Fibroblast of lung (primary cell): ENCODE results near the gene DIO1. TPM values are rescaled to one million over a fixed set of nuclear protein-coding genes. Genes with fewer than 3 reads are reported as not detected.
"Not testable (repeated sequence)": the region's sequence is repeated elsewhere in the genome, so short reads cannot be mapped to it uniquely, and the experiment has no call there.

Experiments
- DNase-seq, 2 donors: peaks; one replicate each; pipeline versions ENCODE4 v3.0.0 to v3.0.0-alpha.2; 2010; ENCODE audit warnings: low read depth in 2 of 2
- H2AFZ ChIP-seq: 2 replicates; pipeline ENCODE4 v1.5.1; 2012; ENCODE audit warnings: low read length, control low read depth, inconsistent platforms
- H3K27ac ChIP-seq: 2 replicates; pipeline ENCODE4 v1.5.1; 2011; ENCODE audit warnings: low read length, control low read depth; ENCODE audit not compliant: insufficient read depth
- H3K27me3 ChIP-seq: 2 replicates; pipeline ENCODE4 v1.5.1; 2011; ENCODE audit warnings: mild to moderate bottlenecking, low read length; ENCODE audit not compliant: control insufficient read depth, insufficient read depth
- H3K36me3 ChIP-seq: 2 replicates; pipeline ENCODE4 v1.5.1; 2011; ENCODE audit warnings: low read length; ENCODE audit not compliant: control insufficient read depth, insufficient read depth
- H3K4me1 ChIP-seq: 2 replicates; pipeline ENCODE4 v1.5.1; 2011; ENCODE audit warnings: low read length; ENCODE audit not compliant: control insufficient read depth, insufficient read depth; ENCODE audit errors: extremely low read depth
- H3K4me2 ChIP-seq: 2 replicates; pipeline ENCODE4 v1.5.1; 2011; ENCODE audit warnings: low read length, control low read depth; ENCODE audit not compliant: insufficient read depth; ENCODE audit errors: extremely low read depth
- H3K4me3 ChIP-seq, 4 experiments: fragments of 200-600 bp in 1 of 4; sonication (generic) in 1 of 4; replicated peaks in 1 of 4; 2 replicates each; pipeline ENCODE4 v1.5.1; 2011 to 2016; ENCODE audit warnings: low read length in 4 of 4, low read depth in 3 of 4, mild to moderate bottlenecking in 3 of 4, control low read depth in 2 of 4, inconsistent platforms in 1 of 4, mixed read lengths in 1 of 4; ENCODE audit not compliant: insufficient read depth in 1 of 4; ENCODE audit errors: control extremely low read depth in 1 of 4
- H3K79me2 ChIP-seq: 2 replicates; pipeline ENCODE4 v1.5.1; 2012; ENCODE audit warnings: mild to moderate bottlenecking, low read length, inconsistent platforms; ENCODE audit not compliant: control insufficient read depth, insufficient read depth
- H3K9ac ChIP-seq: 2 replicates; pipeline ENCODE4 v1.5.1; 2011; ENCODE audit warnings: mild to moderate bottlenecking, low read length, control low read depth; ENCODE audit not compliant: insufficient read depth
- H3K9me3 ChIP-seq: 2 replicates; pipeline ENCODE4 v1.5.1; 2012; ENCODE audit warnings: low read depth, low read length; ENCODE audit not compliant: control insufficient read depth, insufficient read depth
- H4K20me1 ChIP-seq: 2 replicates; pipeline ENCODE4 v1.5.1; 2011; ENCODE audit warnings: low read length; ENCODE audit not compliant: control insufficient read depth, insufficient read depth; ENCODE audit errors: extremely low read depth
- EZH2 ChIP-seq: IDR thresholded peaks from 2 replicates; pipeline ENCODE4 v1.5.1; 2012; ENCODE audit warnings: low read length, control low read depth, mild to moderate bottlenecking; ENCODE audit errors: missing control alignments
- polyA plus RNA-seq, 2 donors: library from polyadenylated mRNA; depleted of rRNA in 1 of 2; stranded (reverse) in 1 of 2; unstranded in 1 of 2; fragments of >200 nt; gene quantifications; 2 replicates each; pipeline ENCODE4 v1.2.1, GENCODE V29; 2011 to 2012; ENCODE audit warnings: missing spikeins in 1 of 2
- total RNA-seq: library from RNA; depleted of rRNA; stranded (reverse); fragments of >200 nt; gene quantifications from 2 replicates; pipeline ENCODE4 v1.2.1, GENCODE V29; 2014
- TF ChIP-seq, protein P1 (sequence below), 2 donors: IDR thresholded peaks in 1 of 2; conservative IDR thresholded peaks in 1 of 2; 1 replicate in 1 of 2; 2 replicates in 1 of 2; pipeline ENCODE4 v1.5.1; 2011 to 2012; ENCODE audit warnings: low read length in 2 of 2, control low read depth in 1 of 2, inconsistent platforms in 1 of 2, low read depth in 1 of 2, mild to moderate bottlenecking in 1 of 2

Gene DIO1
- total and polyA plus RNA-seq, 2 donors (not counting 1 experiment from before 2014, with no cell fraction given) = not detected

DNA sequence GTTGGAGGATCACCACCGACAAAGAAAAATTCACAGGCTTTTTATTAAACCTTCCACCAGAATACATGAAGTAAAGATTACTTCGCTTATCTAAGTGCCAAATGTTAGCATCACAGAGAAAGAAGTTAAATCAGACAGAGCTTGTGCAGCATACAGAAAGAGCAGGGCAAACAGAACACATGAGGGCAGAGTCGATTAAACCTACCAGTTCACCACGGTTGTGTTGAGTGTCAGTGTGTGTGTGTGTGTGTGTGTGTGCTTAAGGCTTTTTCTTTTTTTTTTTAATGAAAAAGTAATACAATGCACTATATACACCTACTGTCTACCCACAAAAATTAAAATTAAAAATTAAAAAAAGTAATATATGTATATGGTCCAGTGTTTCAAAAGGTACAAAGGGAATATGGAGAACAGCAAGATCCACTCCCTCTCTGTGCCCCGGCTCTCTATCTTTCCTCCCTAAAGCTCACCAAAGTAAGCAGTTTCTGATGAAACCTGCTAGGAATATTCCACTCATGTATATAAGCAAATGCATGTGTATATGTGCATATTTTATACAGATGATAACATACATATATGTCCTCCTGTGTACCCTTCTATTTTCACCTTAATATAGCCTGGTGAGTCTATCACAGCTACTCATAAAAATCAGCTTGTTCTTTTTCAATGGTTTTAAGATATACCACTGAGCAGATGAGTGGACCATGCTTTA, 22.1 kb upstream of the DIO1 start:
- no peak for DNase-seq
- H3K79me2 ChIP-seq = no peaks in the 10 kb centered on the region
- H3K36me3 ChIP-seq = peaks cover 5% of the 10 kb centered on the region
- no peak overlapping the region for H3K27ac ChIP-seq
- H3K9me3 ChIP-seq = no peaks in the 10 kb centered on the region
- H3K27me3 ChIP-seq = no peaks in the 10 kb centered on the region
- H4K20me1 ChIP-seq = no peaks in the 10 kb centered on the region
- TF ChIP-seq, protein P1, sequence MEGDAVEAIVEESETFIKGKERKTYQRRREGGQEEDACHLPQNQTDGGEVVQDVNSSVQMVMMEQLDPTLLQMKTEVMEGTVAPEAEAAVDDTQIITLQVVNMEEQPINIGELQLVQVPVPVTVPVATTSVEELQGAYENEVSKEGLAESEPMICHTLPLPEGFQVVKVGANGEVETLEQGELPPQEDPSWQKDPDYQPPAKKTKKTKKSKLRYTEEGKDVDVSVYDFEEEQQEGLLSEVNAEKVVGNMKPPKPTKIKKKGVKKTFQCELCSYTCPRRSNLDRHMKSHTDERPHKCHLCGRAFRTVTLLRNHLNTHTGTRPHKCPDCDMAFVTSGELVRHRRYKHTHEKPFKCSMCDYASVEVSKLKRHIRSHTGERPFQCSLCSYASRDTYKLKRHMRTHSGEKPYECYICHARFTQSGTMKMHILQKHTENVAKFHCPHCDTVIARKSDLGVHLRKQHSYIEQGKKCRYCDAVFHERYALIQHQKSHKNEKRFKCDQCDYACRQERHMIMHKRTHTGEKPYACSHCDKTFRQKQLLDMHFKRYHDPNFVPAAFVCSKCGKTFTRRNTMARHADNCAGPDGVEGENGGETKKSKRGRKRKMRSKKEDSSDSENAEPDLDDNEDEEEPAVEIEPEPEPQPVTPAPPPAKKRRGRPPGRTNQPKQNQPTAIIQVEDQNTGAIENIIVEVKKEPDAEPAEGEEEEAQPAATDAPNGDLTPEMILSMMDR (conservative IDR thresholded peaks at IDR 0.05 in 1 of 2, IDR thresholded peaks at IDR 0.05 in 1 of 2; ENCODE audit: low read depth in 1 of 2, low read length in 2 of 2) = no peak
- no peak overlapping the region for H3K4me3 ChIP-seq
- H3K4me1 ChIP-seq = no peaks in the 10 kb centered on the region
- no peak overlapping the region for H3K4me2 ChIP-seq
- no peak overlapping the region for H2AFZ ChIP-seq
- H3K9ac ChIP-seq = no peak overlapping the region

DNA sequence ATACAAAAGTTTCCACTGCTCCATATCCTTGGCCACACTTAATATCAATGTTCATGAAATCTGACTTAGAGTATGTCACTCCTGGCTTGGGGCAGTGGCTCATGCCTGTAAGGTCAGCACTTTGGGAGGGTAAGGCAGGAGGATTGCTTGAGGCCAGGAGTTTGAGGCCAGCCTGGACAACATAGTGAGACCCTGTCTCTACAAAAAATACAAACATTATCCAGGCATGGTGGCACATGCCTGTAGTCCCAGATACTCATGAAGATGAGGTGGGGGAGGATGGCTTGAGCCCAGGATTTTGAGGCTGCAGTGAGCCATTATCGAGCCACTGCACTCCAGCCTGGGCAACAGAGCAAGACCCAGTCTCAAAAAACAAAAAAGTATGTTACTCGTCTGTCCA, 18.8 kb upstream of the DIO1 start:
- not testable (repeated sequence) for H2AFZ ChIP-seq, H3K9ac ChIP-seq, H3K4me1 ChIP-seq, H3K4me2 ChIP-seq, H3K27me3 ChIP-seq, H3K27ac ChIP-seq, H3K9me3 ChIP-seq, H3K36me3 ChIP-seq, H4K20me1 ChIP-seq, H3K4me3 ChIP-seq, DNase-seq, H3K79me2 ChIP-seq

- no peak overlapping the region for H3K4me3 ChIP-seq
- H3K4me2 ChIP-seq = no peak overlapping the region
- H3K4me1 ChIP-seq = no peaks in the 10 kb centered on the region
- no peaks in the 10 kb centered on the region for H3K79me2 ChIP-seq
- TF ChIP-seq, protein P1 (conservative IDR thresholded peaks at IDR 0.05 in 1 of 2, IDR thresholded peaks at IDR 0.05 in 1 of 2; ENCODE audit: low read depth in 1 of 2, low read length in 2 of 2) = peak; percentile 59 to 68
- TF ChIP-seq EZH2 = no peak
- H3K27me3 ChIP-seq = no peaks in the 10 kb centered on the region
- peaks cover 3% of the 10 kb centered on the region for H3K36me3 ChIP-seq
- no peak overlapping the region for H3K9ac ChIP-seq
- no peaks in the 10 kb centered on the region for H4K20me1 ChIP-seq
- H3K27ac ChIP-seq = no peak overlapping the region
- H2AFZ ChIP-seq = no peak overlapping the region
- no peaks in the 10 kb centered on the region for H3K9me3 ChIP-seq
- DNase-seq = peak; percentile 55 to 80
Measured at GRCh38 chr1:53878492-53879105, 15.4 kb upstream of the DIO1 start.

DNA sequence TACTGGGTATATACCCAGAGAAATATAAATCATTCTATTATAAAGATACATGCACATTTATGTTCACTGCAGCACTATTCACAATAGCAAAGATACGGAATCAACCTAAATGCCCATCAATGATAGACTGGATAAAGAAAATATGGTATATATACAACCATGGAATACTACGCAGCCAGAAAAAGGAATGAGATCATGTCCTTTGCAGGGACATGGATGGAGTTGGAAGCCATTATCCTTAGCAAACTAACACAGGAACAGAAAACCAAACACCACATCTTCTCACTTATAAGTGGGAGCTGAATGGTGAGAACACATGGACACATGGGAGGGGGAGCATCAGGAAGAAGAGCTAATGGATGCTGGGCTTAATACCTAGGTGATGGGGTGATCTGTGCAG, 12.1 kb upstream of the DIO1 start:
- not testable (repeated sequence) for H3K79me2 ChIP-seq, H3K27me3 ChIP-seq, H3K4me3 ChIP-seq, H3K36me3 ChIP-seq, H3K9ac ChIP-seq, H3K9me3 ChIP-seq, H3K4me2 ChIP-seq, H4K20me1 ChIP-seq, H3K4me1 ChIP-seq, H3K27ac ChIP-seq, H2AFZ ChIP-seq, DNase-seq

DNA sequence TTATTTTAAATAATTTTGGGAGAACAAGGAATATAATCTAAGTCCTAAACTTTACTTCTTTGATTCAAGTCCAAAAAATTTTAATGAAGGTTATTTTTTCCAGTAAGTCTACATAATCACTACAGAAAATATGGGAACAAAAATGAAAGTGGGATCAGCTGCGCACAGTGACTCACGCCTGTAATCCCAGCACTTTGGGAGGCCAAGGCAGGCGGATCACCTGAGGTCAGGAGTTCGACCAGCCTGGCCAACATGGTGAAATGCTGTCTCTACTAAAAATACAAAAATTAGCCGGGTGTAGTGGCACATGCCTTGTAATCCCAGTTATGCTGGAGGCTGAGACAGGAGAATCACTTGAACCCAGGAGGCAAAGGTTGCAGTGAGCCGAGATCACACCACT, 10.4 kb upstream of the DIO1 start:
- DNase-seq, H3K36me3 ChIP-seq, H3K4me1 ChIP-seq, H3K9ac ChIP-seq, H3K9me3 ChIP-seq, H3K4me3 ChIP-seq, H3K4me2 ChIP-seq, H3K79me2 ChIP-seq, H3K27me3 ChIP-seq, H3K27ac ChIP-seq, H2AFZ ChIP-seq, H4K20me1 ChIP-seq: not testable (repeated sequence)
